Colon (tissue), 2 donors: ENCODE data around the gene TLR6.

ENCODE experiments used
- FAIRE-seq: peaks from 2 replicates; lab custom pipeline; 2012; peaks lifted over from hg19 to GRCh38; lab: Jason Lieb, UNC
- donor health status: control.
- donor health status: control.

The TLR6 gene

DNA sequence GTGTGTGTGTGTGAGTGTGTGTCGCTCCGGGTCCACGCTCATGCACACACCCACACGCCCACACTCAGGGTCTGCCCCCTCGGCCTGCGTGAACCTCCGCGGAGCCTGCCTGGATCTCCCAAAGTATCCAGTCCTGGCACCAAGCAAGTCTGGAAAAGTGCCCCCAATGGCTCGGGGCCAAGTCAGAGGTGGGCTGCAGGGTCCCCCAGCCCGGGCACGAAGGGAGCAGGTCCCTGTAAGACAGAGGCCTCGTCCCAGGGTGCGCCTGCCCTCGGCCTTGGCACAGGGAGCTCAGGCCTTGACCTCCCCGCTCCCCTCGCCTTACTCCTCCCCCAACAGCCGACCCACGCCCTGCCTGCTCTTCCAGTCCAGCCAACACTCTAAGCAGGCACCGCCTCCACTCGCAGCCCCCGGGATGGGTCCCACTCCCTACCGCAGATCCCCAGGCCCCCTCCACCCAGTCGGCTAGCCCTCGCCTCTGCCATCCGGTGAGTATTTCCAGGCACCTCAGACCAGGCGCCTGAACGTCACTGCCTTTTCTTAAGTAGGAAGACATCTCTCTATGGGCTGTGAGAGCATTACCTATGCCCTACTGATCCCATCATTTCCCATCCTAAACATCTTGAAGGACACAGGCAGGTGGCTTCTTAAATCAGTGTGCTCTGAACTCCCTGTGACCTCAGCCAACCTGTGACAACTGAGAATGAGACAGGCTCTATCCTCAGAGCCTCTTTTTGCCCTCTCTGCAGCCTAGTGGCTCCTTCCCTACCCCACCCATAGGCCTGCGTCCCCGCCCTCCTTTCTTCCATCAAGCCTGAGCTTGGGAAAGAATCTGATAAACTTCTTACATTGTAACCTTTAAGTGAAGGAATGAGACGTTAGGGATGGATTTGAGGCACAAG is 11.7 kb upstream of the TLR6 start:
- no peak for FAIRE-seq

DNA sequence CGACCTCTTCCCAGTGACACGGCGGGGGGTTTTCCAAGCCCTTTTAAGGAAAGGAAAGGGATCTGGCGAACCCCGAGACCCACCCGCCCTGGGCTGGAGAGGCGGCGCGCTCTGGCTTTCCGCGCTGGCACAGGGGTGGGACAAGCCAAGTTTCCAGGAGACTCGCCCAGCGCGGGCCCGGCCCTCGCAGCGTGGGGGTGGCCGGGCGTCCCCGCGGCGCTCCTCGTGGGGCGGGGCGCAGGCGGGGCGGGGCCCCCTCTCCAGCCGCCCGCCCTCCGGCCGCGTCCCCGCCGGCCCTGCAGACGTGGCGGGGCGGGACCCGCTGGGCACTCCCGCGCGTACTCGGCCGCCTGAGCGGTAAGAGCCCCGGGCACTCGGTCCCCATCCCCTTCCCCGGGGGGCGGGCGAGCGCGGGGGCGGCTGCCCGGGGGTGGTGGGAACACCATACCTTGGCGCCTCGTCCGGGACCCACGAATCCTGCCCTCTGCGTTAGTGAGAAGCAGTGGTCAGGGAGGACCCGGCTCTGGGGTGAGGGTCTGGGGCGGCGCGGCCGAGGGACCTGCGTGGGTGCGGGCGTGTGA is 11.0 kb upstream of the TLR6 start, which contains the start of gene FAM114A1:
Gene FAM114A1, plus strand, starts transcription at position 329 of the 581 bp plus-strand sequence. CDS start 10,273 bp downstream, outside the sequence.
- no peak for FAIRE-seq

DNA sequence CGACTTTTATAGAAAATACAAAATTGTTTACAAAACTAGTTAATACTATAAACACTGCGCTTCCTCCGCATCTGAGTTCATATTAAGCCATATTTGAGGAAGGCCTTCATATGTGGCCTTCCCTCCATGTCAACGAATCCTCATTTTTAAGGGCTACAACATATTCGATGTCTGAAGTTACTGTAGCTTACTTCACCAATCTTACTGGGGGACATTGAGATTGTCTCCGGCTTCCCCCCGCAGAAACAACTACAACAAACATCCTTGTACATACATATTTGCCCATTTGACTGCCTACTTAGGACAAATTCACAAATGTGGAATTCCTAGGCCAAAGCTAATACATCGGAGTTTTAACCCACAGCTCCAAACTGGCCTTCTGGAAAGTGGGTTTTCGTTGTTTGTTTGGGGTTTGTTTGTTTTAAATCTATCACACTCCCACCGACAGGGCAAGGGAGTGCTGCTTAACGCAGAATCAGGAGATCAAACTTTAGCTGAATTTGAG is 10.4 kb upstream of the TLR6 start:
- FAIRE-seq = no peak

DNA sequence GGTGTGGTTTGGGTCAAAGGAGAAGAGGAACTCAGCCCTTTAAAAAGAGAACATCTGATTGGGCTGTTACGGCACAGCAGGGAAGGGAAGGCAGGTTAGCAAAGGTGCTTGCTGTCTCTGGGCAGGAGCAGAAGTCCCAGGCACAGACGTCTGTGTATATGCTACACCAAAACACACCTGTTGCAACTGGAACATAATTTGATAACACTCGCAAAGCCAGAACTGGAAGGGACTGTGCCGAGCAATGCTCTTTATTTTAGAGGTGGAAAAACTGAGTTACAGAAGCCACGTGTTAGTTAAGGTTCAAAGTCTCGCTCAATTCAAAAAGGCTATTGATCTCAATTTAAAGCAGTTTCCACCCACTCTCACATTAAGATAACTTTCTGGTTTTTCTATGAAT is 8.8 kb upstream of the TLR6 start:
- no peak for FAIRE-seq

DNA sequence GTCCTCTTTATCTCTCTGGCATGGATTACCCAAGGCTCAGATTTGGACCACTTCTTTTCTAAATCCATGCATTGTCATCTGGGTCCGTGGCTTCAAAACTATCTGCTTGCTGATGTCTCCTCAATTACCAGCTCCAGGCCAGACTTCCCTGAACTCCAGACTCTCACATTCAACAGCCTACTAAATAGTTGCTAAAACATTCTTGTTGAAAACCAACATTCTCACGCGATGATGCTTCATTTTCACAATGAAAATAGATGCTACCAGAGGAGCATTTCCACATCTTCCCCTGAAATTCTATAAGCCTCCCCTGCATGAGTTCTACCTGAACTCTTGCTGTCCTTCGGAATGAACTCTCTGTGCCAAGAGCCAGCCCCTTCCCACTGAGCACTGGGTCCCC is 5.2 kb upstream of the TLR6 start:
- no peak for FAIRE-seq

DNA sequence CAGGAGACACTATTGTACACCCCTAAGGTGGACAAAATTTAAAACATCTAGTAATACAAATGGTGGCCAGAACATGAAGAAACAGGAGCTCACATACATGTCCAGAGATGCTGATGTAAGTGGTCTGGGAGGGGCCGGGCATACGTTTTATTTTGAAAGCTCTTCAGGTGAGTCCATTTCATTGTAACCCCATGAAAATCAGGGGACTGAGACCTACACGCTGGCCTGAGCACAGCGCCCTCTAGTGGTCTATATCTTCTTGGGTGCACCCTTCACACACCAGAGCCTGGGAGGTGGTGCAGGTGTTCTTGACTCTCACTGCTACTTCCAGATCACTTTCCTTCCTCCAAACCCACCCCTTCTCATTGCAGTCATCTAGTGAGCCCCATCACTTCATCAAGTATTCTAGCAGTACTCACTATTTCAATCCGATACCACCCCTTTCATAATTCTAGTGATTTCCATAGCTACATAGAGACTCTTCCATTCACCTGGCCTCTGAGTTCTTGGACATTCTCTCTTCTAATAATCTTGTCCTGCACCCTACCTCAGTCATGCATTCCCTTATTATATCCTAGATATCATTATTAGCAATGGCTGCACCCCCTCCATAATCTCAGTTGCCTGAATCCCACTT is 4.3 kb upstream of the TLR6 start:
- no peak for FAIRE-seq

DNA sequence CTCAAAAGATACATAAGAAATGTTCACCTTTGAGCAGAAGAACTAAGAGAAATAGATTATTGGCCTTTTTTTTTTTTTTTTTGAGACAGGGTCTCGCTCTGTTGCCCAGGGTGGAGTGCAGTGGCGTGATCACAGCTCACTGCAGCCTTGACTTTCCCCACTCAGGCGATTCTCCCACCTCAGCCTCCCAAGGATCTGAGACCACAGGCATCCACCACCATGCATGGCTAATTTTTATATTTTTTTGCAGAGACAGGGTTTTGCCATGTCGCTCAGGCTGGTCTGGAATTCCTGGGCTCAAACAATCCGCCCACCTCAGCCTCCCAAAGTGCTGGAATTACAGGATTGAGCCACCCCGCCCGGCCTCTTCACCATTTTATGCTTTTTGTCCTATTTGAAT is 2.9 kb upstream of the TLR6 start:
- FAIRE-seq = no peak

DNA sequence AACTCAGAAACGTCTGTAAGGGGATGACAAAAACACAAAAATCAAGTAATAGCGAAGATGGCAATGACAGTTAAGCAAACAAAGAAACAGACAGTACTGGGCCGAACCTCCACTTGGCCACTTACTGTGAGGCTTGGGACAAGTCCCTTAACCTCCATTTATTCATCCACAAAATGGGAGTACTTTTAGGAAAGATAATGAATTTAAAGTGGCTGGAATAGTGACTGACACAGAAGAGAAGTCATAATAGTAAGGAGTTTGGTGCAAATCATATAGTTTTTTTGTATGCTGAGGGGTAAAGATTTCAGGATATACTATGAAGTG is 1.4 kb upstream of the TLR6 start:
- no peak for FAIRE-seq

DNA sequence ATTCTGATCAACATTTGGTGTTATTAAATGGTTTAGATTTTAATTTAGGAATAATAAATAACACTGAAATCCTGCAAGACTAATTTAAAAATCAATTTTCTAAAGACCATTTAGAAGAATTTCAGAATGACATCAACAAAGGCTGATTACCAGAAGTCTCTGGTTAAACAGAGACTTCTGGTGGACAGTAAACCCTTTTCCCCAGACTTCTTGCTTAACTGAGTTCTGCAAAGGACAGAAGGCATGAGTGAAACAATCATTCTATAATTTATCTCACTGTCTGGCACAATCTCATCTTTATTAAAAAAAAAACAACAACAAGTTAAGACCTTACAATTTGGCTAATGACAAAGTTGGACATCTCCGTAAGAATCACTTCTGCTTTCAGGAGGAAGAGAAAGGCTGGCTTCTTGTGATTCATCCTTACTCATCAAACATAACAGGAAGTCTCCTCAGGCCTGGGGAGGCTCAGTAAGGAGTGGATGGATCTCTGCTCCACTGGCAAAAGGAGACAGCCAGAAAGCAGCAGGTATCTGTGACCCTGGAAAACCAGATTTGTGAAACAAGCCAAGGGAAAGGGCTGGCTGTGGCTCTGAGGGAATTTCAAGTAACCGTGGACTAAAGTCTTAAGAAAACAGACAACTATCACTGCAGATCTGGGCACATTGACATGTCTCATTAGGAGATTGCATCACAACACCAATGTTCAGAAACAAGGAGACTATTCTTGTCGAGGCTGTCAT is 908 bp upstream of the TLR6 start:
- no peak for FAIRE-seq

DNA sequence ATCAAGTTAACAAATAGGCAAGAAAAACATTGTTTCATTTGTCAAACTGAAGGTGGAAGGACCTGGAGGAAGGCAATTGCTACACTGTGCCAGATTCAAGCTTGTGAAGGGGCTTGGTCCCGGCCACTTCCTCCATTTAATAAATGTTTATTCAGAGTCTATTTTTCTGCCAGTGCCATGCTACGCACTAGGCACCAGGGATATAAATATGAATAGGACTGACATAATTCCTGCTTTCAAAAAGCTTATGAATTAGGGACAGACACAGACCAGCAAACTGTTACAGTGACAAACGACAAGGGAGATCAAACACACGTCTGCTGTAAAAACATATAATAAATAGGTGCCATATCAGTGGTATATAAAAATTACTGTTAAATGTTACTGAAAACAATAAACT is 571 bp downstream of the TLR6 start:
- FAIRE-seq = no peak

DNA sequence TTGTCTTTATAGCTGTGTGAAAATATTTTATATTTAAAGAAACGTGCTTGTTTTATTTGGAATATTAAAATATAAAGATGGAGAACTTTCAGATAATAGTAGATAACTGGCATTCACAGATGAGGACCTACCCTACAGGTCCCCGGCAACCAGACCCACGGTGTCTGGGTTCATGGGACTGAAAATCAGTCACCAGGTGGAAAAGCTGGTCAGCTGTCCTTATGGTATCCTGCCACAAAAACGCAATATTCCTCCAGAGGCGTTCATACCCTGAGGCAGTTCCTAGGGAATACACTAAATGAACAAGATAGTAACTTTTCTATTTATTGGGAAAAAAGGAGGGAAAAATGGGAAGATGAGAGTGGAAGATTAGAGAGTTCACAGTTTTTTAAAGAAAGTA is 1.2 kb downstream of the TLR6 start:
- no peak for FAIRE-seq

DNA sequence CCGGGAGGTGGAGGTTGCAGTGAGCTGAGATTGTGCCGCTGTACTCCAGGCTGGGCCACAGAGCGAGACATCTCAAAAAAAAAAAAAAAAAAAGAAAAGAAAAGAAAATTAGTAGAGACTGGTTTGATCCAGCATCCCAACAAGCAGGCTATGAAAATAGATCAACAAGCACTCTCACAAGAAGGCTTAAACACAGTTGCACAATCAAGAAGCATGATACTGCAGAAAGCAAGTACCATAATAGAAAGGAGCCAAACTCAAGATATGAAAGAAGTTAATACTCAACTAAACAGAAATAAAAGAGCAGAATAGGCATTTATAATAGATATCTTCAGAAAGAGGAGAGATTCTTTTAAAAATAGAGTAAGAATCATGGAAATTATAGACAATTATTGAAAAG is 10.6 kb downstream of the TLR6 start:
- no peak for FAIRE-seq

DNA sequence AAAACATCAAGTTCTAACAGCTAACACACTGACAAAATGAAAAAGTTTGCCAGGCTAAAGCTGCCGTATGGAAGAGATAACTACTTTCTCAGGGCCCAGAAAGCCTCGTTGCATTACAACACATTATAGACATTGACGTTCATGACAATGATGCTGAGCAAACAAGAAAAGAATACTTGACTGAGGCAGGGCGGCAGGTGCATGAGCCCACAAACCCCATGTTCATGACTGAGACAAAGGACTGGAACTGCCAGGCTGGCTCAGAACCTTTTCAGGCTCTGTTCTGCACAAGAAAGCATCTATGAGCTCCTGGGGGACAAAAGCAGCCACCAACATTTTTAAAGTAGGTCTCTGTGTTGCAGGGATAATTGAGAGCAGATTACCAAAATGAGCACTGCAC is 13.6 kb downstream of the TLR6 start:
- FAIRE-seq = no peak

DNA sequence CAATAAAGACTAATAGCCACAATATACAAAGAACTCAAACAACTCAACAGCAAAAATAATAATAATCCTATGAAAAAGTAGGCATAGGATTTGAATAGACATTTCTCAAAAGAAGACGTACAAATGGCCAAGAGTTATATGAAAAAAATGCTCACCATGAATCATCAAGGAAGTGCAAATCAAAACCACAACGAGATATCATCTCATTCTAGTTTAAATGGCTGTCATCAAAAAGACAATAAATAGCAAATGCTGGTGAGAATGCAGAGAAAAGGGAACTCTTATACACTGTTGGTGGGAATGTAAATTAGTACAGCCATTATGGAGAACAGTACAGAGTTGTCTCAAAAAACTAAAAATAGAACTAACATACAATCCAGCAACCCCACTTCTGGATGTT is 18.8 kb downstream of the TLR6 start:
- no peak for FAIRE-seq

DNA sequence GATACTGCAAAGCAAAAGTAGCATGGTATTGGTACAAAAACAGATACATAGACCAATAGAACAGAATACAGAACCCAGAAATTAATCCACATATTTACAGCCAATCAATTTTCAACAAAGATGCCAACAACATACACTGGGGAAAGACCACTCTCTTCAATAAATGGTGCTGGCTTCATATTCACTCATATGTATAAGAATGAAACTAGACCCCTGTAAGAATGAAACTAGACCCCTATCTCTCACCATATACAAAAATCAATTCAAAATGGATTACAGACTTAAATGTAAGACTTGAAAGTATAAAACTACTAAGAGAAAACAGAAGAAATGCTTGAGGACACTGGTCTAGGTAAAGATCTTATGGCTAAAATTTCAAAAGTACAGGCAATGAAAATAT is 19.3 kb downstream of the TLR6 start:
- FAIRE-seq = no peak

DNA sequence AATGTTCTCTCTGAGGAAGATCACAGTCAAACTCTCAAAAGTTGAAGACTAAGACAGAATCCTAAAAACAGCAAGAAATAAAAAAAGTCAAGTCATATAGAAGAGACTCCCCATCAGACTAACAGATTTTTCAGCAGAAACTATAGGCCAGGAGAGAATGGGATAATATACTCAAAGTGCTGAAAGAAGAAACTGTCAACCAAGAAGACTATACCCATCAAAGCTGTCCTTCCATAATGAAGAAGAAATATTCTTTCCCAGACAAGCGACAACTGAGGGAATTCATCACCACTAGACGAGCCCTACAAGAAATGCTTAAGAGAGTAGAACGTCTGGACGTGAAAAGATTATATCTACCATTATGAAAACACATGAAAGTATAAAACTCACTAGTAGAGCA is 22.0 kb downstream of the TLR6 start:
- FAIRE-seq = no peak

DNA sequence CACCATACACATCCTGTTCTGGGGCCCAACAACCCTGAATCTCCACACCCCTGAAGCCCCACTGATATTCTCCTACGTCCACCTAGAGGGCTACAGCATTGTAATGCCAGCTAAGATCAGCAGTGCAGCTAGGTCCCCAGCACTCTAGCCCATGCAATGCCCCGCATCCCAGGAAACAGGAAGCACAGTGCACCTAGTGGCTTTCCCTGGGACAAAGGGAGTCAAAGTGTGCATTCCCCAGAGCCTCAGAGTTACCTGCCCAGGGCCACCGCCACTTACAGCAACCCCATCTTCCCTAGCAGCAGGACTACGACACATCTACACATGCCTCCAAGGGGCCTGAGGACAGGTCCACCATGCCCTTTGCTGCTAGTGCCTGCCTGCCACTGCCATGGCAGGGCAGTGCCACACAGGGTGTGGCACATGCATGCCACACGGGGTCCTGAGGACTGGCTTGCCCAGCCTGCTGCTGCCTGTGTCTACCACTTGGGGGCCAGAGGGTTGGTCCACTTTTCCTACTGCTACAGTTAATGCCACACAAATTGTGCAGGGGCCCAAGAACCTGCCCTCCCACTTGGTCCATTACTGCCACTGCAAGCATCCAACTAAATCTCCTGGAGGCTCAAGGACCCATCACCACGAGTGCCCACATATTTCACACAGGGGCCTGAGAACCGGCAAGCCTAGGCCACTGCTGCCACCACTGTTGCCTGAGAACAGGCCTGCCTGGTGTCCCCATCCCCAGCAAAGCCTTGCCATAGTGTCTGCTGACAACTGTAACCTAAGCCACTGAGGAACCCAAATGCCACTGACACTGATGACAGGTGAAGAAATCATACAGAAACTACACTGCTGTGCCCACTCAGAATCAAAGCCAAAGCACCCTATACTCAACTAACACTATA is 23.7 kb downstream of the TLR6 start:
- FAIRE-seq = no peak

DNA sequence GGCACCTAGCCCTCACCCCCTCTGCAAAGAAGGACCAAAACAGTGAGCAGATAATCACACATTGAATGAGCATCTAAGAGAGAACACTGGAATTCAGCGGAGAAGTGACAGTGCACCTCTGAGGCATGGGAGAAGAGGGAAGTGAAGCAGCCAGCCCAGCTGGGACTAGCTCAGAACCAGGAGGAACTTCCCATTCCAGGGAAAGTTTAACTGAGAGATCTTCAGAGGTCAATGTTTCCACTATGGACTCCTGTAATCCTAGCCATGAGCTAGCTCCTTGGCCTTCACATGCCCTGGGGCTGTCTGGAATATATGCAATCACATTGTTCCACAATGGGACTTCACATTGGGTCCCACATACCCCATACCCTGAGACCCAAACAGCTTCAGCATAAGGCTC is 24.4 kb downstream of the TLR6 start:
- no peak for FAIRE-seq

DNA sequence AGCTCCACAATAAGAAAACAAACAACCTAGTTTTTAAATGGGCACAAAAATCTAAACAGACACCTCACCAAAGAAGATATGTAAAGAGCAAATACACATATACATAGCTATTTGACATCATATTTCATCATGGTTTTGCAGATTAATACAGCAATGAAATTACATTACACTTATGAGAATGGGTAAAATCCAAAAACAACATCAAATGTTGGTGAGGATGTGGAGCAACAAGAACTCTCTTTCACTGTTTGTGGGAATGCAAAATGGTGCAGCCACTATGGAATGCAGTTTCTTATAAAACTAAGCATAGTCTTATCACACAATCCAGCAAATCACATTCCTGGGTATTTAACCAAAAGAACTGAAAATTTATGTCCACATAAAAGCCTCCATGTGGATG is 25.0 kb downstream of the TLR6 start:
- FAIRE-seq = no peak

DNA sequence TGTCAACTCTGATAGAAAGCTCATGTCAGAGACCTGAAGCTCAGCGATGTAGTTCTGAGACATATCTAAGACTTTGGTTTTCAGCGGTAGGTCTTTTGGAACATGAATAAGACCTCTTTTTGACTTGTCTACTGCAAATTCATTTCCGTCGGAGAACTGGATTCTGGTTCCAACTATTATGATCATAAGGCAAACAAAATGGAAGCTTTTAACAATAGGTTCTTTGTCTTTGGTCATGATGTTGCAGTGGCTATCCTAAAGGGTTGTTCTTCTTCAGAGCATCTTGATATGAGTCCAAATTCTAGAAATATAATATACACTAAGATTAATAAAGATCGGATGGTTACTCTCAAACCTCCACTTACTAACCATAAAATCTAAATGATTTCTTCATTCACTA is 27.4 kb downstream of the TLR6 start:
- FAIRE-seq = no peak

DNA sequence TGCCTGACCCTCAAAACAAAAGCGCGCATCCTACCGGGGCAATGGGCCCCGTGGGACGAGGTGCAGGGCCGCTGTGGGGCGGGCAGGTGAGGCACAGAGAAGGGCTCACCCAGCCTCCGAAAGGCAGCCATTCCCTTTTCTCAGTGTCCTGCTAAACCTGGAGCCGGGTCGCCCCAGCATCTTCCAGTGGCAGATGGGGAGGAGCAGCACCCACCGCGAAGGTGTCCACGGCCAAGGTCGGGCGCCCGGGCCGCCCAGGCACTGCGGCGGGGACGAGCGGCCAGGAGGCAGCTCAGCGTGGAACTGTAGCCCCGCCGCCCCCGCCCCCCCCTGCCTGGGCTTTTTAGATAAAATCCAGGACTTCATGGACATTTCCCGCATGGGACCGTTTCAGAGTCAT is 32.9 kb downstream of the TLR6 start:
- no peak for FAIRE-seq
